Cardiac muscle cell (in vitro differentiated cells and primary cell): Measurements from ENCODE around the gene SIN3B. TPM values are rescaled to one million over a fixed set of nuclear protein-coding genes. Genes with fewer than 3 reads are reported as not detected.

ENCODE experiments used
- DNase-seq, 2 donors: peaks; one replicate each; pipeline versions ENCODE4 v3.0.0 to v3.0.0-alpha.2; 2010 to 2017; ENCODE audit warnings: low read depth in 1 of 2, low spot score in 1 of 2
- H3K27ac ChIP-seq: fragments of 200-600 bp; sonication (generic); 2 replicates; pipeline ENCODE4 v1.5.1; 2016
- H3K27me3 ChIP-seq: fragments of 200-600 bp; sonication (generic); 2 replicates; pipeline ENCODE4 v1.6.0; 2016; ENCODE audit warnings: control low read depth
- H3K36me3 ChIP-seq: fragments of 200-600 bp; sonication (generic); 2 replicates; pipeline ENCODE4 v1.5.1; 2016; ENCODE audit warnings: control low read depth
- H3K4me1 ChIP-seq: fragments of 200-600 bp; sonication (generic); 2 replicates; pipeline ENCODE4 v1.8.1; 2017; ENCODE audit warnings: low read depth, mild to moderate bottlenecking, mixed run types
- H3K4me3 ChIP-seq: fragments of 200-600 bp; sonication (generic); 2 replicates; pipeline ENCODE4 v1.5.1; 2016; ENCODE audit warnings: mild to moderate bottlenecking
- H3K9me3 ChIP-seq: fragments of 200-600 bp; sonication (generic); 2 replicates; pipeline ENCODE4 v1.5.1; 2017; ENCODE audit warnings: low read depth, mild to moderate bottlenecking, control low read depth
- CTCF ChIP-seq: IDR thresholded peaks from 2 replicates; pipeline ENCODE4 v1.5.1; 2012; ENCODE audit warnings: low read depth, mild to moderate bottlenecking, low read length
- polyA plus RNA-seq: library from polyadenylated mRNA; unstranded; fragments of >200 nt; fragmentation: Nextera tagmentation; extraction: Ambion mirVana; gene quantifications from 2 replicates; pipeline ENCODE4 v1.2.1, GENCODE V29; 2016
- total RNA-seq: library from RNA; depleted of rRNA; stranded (reverse); fragments of >200 nt; gene quantifications from 2 replicates; pipeline ENCODE4 v1.2.3, GENCODE V29; 2016

Gene SIN3B
- total and polyA plus RNA-seq, 2 experiments from 2014 or later: 37.1 to 75.3 TPM

DNA sequence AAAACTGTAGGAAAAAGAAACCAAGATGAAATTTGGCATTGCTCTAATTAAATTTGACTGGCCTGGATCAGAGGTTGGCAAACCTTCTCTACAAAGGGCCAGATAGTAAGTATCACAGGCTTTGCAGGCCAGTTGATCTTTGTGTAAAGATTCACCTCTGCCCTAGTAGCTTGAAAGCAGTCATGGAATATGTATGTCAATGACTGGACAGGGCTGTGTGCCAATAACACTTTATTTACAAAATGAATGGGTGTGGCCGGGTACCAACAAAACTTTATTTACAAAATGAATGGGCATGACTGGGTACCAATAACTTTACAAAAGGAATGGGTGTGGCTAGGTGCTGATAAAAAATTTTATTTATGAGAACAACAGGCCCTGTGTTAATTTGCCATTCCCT, 20.0 kb downstream of the SIN3B start:
- Histone ChIP-seq H3K4me1 (no peaks in the 10 kb centered on the region), H3K27ac (no peak overlapping the region), H3K4me3 (no peak overlapping the region), H3K27me3 (no peaks in the 10 kb centered on the region), H3K36me3 (peaks cover 66% of the 10 kb centered on the region), H3K9me3 (no peaks in the 10 kb centered on the region)
- no peak for DNase-seq
- TF ChIP-seq CTCF: no peak

- no peak for TF ChIP-seq CTCF
- Histone ChIP-seq H3K27me3 (no peaks in the 10 kb centered on the region), H3K27ac (no peak overlapping the region), H3K36me3 (peaks cover 68% of the 10 kb centered on the region), H3K4me1 (no peaks in the 10 kb centered on the region), H3K4me3 (no peak overlapping the region), H3K9me3 (no peaks in the 10 kb centered on the region)
- no peak for DNase-seq
These were observed 20.9 kb downstream of the SIN3B start for GRCh38 chr19:16850133-16850532.

- peaks cover 58% of the 10 kb centered on the region for H3K36me3 ChIP-seq
- no peak for DNase-seq
- no peak overlapping the region for H3K4me3 ChIP-seq
- no peaks in the 10 kb centered on the region for H3K27me3 ChIP-seq
- no peak overlapping the region for H3K27ac ChIP-seq
- H3K9me3 ChIP-seq: no peaks in the 10 kb centered on the region
- TF ChIP-seq CTCF: no peak
- no peaks in the 10 kb centered on the region for H3K4me1 ChIP-seq
These were observed 22.0 kb downstream of the SIN3B start for GRCh38 chr19:16851031-16851712.

GRCh38 chr19:16853066-16853465, 23.9 kb downstream of the SIN3B start:
- H3K4me3 ChIP-seq: no peak overlapping the region
- H3K36me3 ChIP-seq: peaks cover 47% of the 10 kb centered on the region
- no peak for TF ChIP-seq CTCF

GRCh38 chr19:16856091-16856490, 26.9 kb downstream of the SIN3B start:
- no peak for TF ChIP-seq CTCF
- H3K4me1 ChIP-seq: no peaks in the 10 kb centered on the region
- H3K36me3 ChIP-seq: peaks cover 24% of the 10 kb centered on the region
- H3K9me3 ChIP-seq: no peaks in the 10 kb centered on the region
- H3K27me3 ChIP-seq: no peaks in the 10 kb centered on the region
- no peak for DNase-seq
- H3K4me3 ChIP-seq: no peak overlapping the region
- H3K27ac ChIP-seq: no peak overlapping the region

More at GRCh38 chr19:16853066-16853465, 23.9 kb downstream of the SIN3B start:
- Histone ChIP-seq H3K9me3 (no peaks in the 10 kb centered on the region), H3K27me3 (no peaks in the 10 kb centered on the region), H3K27ac (no peak overlapping the region), H3K4me1 (no peaks in the 10 kb centered on the region)
- no peak for DNase-seq

- TF ChIP-seq CTCF: no peak
- Histone ChIP-seq H3K36me3 (peaks cover 18% of the 10 kb centered on the region), H3K9me3 (no peaks in the 10 kb centered on the region), H3K27ac (no peak overlapping the region), H3K27me3 (no peaks in the 10 kb centered on the region), H3K4me1 (no peaks in the 10 kb centered on the region), H3K4me3 (no peak overlapping the region)
- DNase-seq: no peak
These were observed 30.4 kb downstream of the SIN3B start for GRCh38 chr19:16859626-16860025.
